ENCODE results near the gene TRPC4. TPM values are rescaled to one million over a fixed set of nuclear protein-coding genes. Genes with fewer than 3 reads are reported as not detected.
"Not testable (repeated sequence)": the region's sequence is repeated elsewhere in the genome, so short reads cannot be mapped to it uniquely, and the experiment has no call there.

Gene TRPC4
- polyA plus RNA-seq, 3 donors = 0.30 to 0.74 TPM; not detected in 1

GRCh38 chr13:37595162-37595561 lies 274.4 kb downstream of the TRPC4 start:
- no peak overlapping the region for H3K27ac ChIP-seq (ENCODE audit: low read depth, low read length)

- H3K27ac ChIP-seq (ENCODE audit: low read depth, low read length) = no peak overlapping the region
- WGBS, 3 donors = 35 to 62% (median 57%) methylated on average over 2 of the region's 2 CpGs
Measured at GRCh38 chr13:37594550-37594949, 275.0 kb downstream of the TRPC4 start.

- not testable (repeated sequence) for H3K27ac ChIP-seq (ENCODE audit: low read depth, low read length)
- WGBS, 3 donors = 72 to 89% (median 82%) methylated on average over 4 of the region's 4 CpGs
Measured at GRCh38 chr13:37589381-37589780, 280.2 kb downstream of the TRPC4 start.

- 44 to 54% (median 51%) methylated on average over 2 of the region's 2 CpGs for WGBS, 3 donors
- no peak overlapping the region for H3K27ac ChIP-seq (ENCODE audit: low read depth, low read length)
Measured at GRCh38 chr13:37587236-37587635, 282.3 kb downstream of the TRPC4 start.

Data from adipose tissue (tissue), 3 donors.